Measurements from ENCODE around the gene USP30.

DNA sequence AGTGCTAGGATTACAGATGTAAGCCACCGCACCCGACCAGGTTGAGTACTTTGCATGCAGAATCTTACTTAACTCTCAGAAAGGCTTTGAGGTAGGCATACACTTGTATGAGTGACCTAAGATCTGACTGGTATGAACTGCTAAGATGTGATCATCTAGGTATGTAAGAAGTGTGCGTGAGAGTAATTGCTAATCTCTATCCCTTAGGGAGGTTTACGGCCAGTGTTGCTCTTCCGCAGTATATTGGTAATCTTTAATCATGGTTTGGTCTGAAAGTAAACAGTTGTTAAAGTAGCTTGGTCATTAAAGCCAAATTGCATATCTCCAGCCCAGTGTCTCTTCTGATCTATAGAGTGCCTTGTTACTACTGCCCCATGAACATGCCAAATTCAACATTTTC, 52.8 kb downstream of the USP30 start:
- TF ChIP-seq YY1 (IDR thresholded peaks at IDR 0.05; ENCODE audit: insufficient read depth, insufficient read length) = no peak
- TF ChIP-seq ZNF274 (IDR thresholded peaks at IDR 0.05; ENCODE audit: low read depth, low read length) = no peak
- TF ChIP-seq SUZ12 (IDR thresholded peaks at IDR 0.05; ENCODE audit: extremely low read depth, insufficient read depth, insufficient read length) = no peak

Data from NT2/D1 (cell line).